HCT116 (cell line): ENCODE results near the gene HOXD8. TPM values are rescaled to one million over a fixed set of nuclear protein-coding genes. Genes with fewer than 3 reads are reported as not detected.

Experiments used
- ATAC-seq: fragments of 200-7000 bp; cut with Tn5 transposase; 2 replicates; pipeline ENCODE4 v1.9.1; 2020; ENCODE audit warnings: mild to moderate bottlenecking, moderate library complexity
- BruUV-seq: library from RNA; stranded (reverse); fragments of 400-500 nt; replicated peaks from 2 replicates; lab custom pipeline; 2021; lab: Mats Ljungman, UMichigan
- CTCF ChIA-PET: fragments of 300-600 bp; sonication (Branson Sonifier 250); formaldehyde crosslinking; loops from one replicate; lab custom pipeline; 2021; ENCODE audit warnings: antibody characterized with exemption; lab: Charles Lee
- POLR2A ChIA-PET: fragments of 300-600, 350-600 bp; sonication (Branson Sonifier 250); formaldehyde crosslinking; loops from one replicate; lab custom pipeline; 2021; ENCODE audit warnings: antibody characterized with exemption; lab: Charles Lee
- RAD21 ChIA-PET, 2 experiments: fragments of 300-600 bp; sonication (Branson Sonifier 250); formaldehyde crosslinking; loops; one replicate each; lab custom pipeline; 2023; ENCODE audit warnings: low total read pairs in 2 of 2; ENCODE audit not compliant: uncharacterized antibody in 2 of 2, unreplicated experiment in 2 of 2, low non-redundant PET in 1 of 2; lab: Charles Lee
- DNase-seq: peaks from one replicate; pipeline ENCODE4 v3.0.0-alpha.2; 2010; ENCODE audit warnings: low read depth, low spot score
- H2AFZ ChIP-seq: fragments of 200-600 bp; shearing (Covaris generic), sonication (generic); 2 replicates; pipeline ENCODE4 v1.6.1; 2017; ENCODE audit warnings: low read depth, mixed run types, mixed read lengths, antibody characterized with exemption, low read length; ENCODE audit not compliant: poor library complexity, severe bottlenecking
- H3K27ac ChIP-seq: 2 replicates; pipeline ENCODE4 v1.5.1; 2012; ENCODE audit warnings: low read depth, low read length
- H3K27me3 ChIP-seq: fragments of 200-600 bp; sonication (generic); 2 replicates; pipeline ENCODE4 v1.6.1; 2016; ENCODE audit warnings: mixed run types, low read length, mixed read lengths; ENCODE audit not compliant: insufficient read depth
- H3K36me3 ChIP-seq, 2 experiments: fragments of 200-500 bp in 1 of 2; fragments of 200-600 bp in 1 of 2; sonication (Bioruptor generic) in 1 of 2; sonication (generic) in 1 of 2; 2 replicates each; pipeline versions ENCODE4 v1.5.1 to v1.6.1; 2014 to 2016; ENCODE audit warnings: low read length in 2 of 2, inconsistent platforms in 1 of 2, mixed read lengths in 1 of 2, mixed run types in 1 of 2; ENCODE audit not compliant: insufficient read depth in 2 of 2, control insufficient read depth in 1 of 2
- H3K4me1 ChIP-seq, 2 experiments: fragments of 200-600 bp in 1 of 2; sonication (generic) in 1 of 2; 2 replicates each; pipeline versions ENCODE4 v1.5.1 to v1.6.1; 2012 to 2017; ENCODE audit warnings: low read length in 2 of 2, inconsistent platforms in 1 of 2, mild to moderate bottlenecking in 1 of 2, mixed read lengths in 1 of 2, mixed run types in 1 of 2, moderate library complexity in 1 of 2; ENCODE audit not compliant: insufficient read depth in 2 of 2, control insufficient read depth in 1 of 2
- H3K4me2 ChIP-seq: fragments of 200-600 bp; sonication (generic); 2 replicates; pipeline ENCODE4 v1.6.1; 2017; ENCODE audit warnings: mixed run types, low read length, mixed read lengths
- H3K4me3 ChIP-seq, 2 experiments: fragments of 200-600 bp in 1 of 2; sonication (generic) in 1 of 2; replicated peaks in 1 of 2; 2 replicates each; pipeline ENCODE4 v1.5.1; 2011 to 2016; ENCODE audit warnings: low read length in 2 of 2, control low read depth in 1 of 2, low read depth in 1 of 2, mild to moderate bottlenecking in 1 of 2, mixed read lengths in 1 of 2, mixed run types in 1 of 2
- H3K79me2 ChIP-seq: fragments of 200-600 bp; sonication (generic); 2 replicates; pipeline ENCODE4 v1.6.1; 2017; ENCODE audit warnings: mild to moderate bottlenecking, mixed run types, low read length, moderate library complexity, mixed read lengths; ENCODE audit not compliant: insufficient read depth
- H3K9ac ChIP-seq: fragments of 200-600 bp; sonication (generic); 2 replicates; pipeline ENCODE4 v1.6.1; 2016; ENCODE audit warnings: low read length, mixed read lengths
- H3K9me2 ChIP-seq: fragments of 200-600 bp; sonication (generic), shearing (Covaris generic); 2 replicates; pipeline ENCODE4 v1.6.1; 2017; ENCODE audit warnings: mixed run types, mild to moderate bottlenecking, moderate library complexity; ENCODE audit not compliant: insufficient read depth
- H3K9me3 ChIP-seq, 2 experiments: fragments of 200-500 bp in 1 of 2; fragments of 200-600 bp in 1 of 2; sonication (Bioruptor generic) in 1 of 2; sonication (generic) in 1 of 2; 2 replicates each; pipeline ENCODE4 v1.6.1; 2014 to 2017; ENCODE audit warnings: low read length in 2 of 2, mixed read lengths in 2 of 2, inconsistent platforms in 1 of 2, low read depth in 1 of 2, mild to moderate bottlenecking in 1 of 2, mixed run types in 1 of 2, moderate library complexity in 1 of 2; ENCODE audit not compliant: control insufficient read depth in 1 of 2, insufficient read depth in 1 of 2
- H4K20me1 ChIP-seq: fragments of 200-600 bp; sonication (generic), shearing (Covaris generic); 2 replicates; pipeline ENCODE4 v1.6.1; 2017; ENCODE audit warnings: mixed run types, mild to moderate bottlenecking, moderate library complexity; ENCODE audit not compliant: insufficient read depth
- EGR1 ChIP-seq: IDR thresholded peaks from 2 replicates; pipeline ENCODE4 v1.6.1; 2012; ENCODE audit warnings: low read depth
- ELF1 ChIP-seq: IDR thresholded peaks from 2 replicates; pipeline ENCODE4 v1.6.1; 2012; ENCODE audit warnings: low read depth, borderline replicate concordance
- EZH2 ChIP-seq: fragments of 200-600 bp; sonication (generic); IDR thresholded peaks from 2 replicates; pipeline ENCODE4 v1.6.1; 2017; ENCODE audit warnings: antibody characterized with exemption, mixed run types
- EZH2phosphoT487 ChIP-seq: fragments of 200-600 bp; IDR thresholded peaks from 2 replicates; pipeline ENCODE4 v1.6.1; 2018; ENCODE audit warnings: antibody characterized with exemption, borderline replicate concordance
- FOSL1 ChIP-seq: IDR thresholded peaks from 2 replicates; pipeline ENCODE4 v1.6.1; 2012; ENCODE audit warnings: low read depth
- MAX ChIP-seq: IDR thresholded peaks from 2 replicates; pipeline ENCODE4 v1.6.1; 2012
- RAD21 ChIP-seq: IDR thresholded peaks from 2 replicates; pipeline ENCODE4 v1.6.1; 2012; ENCODE audit warnings: low read depth, mild to moderate bottlenecking
- SRF ChIP-seq: IDR thresholded peaks from 2 replicates; pipeline ENCODE4 v1.6.1; 2012; ENCODE audit warnings: low read depth
- YY1 ChIP-seq: IDR thresholded peaks from 2 replicates; pipeline ENCODE4 v1.6.1; 2011; ENCODE audit warnings: low read length, low read depth, moderate library complexity, mild to moderate bottlenecking; ENCODE audit not compliant: insufficient replicate concordance; ENCODE audit errors: extremely low read depth
- ZBTB33 ChIP-seq: IDR thresholded peaks from 2 replicates; pipeline ENCODE4 v1.6.1; 2011; ENCODE audit warnings: mild to moderate bottlenecking, low read length, moderate library complexity; ENCODE audit not compliant: insufficient replicate concordance; ENCODE audit errors: extremely low read depth
- ZFX ChIP-seq: fragments of 450-650 bp; IDR thresholded peaks from 2 replicates; pipeline ENCODE4 v1.6.1; 2017
- ZNF274 ChIP-seq: fragments of 200-500 bp; sonication (Bioruptor generic); IDR thresholded peaks from 2 replicates; pipeline ENCODE4 v1.6.1; 2014; ENCODE audit warnings: mild to moderate bottlenecking, low read depth, low read length, inconsistent platforms
- intact Hi-C: fragments of 100-400 bp; cut with micrococcal nuclease; formaldehyde crosslinking; loops from 2 replicates; pipeline ENCODE4 v1.10.0; 2022
- total RNA-seq: library from RNA; stranded (reverse); gene quantifications from one replicate; pipeline ENCODE4 v1.2.1, GENCODE V29; 2021; ENCODE audit not compliant: unreplicated experiment

HOXD8 gene
- total RNA-seq, 1 experiment from 2014 or later = 6.0 TPM

GRCh38 chr2:176134035-176134434 lies 4.5 kb downstream of the HOXD8 start:
- no peaks in the 10 kb centered on the region for H4K20me1 ChIP-seq
- ATAC-seq = no peak
- intact Hi-C loops = no loop called here
- H3K4me3 ChIP-seq = no peak overlapping the region
- H3K9me3 ChIP-seq = no peaks in the 10 kb centered on the region
- no TSS peak for BruUV-seq
- TF ChIP-seq ZBTB33 (no peak), EZH2 (no peak), ZNF274 (no peak), MAX (no peak), EGR1 (no peak), ZFX (no peak), SRF (no peak), RAD21 (no peak), FOSL1 (no peak), EZH2phosphoT487 (no peak), ELF1 (no peak), YY1 (no peak)
- DNase-seq = no peak
- H2AFZ ChIP-seq = no peak overlapping the region
- no peak overlapping the region for H3K9ac ChIP-seq
- no peaks in the 10 kb centered on the region for H3K79me2 ChIP-seq
- RAD21 ChIA-PET = no interaction called here
- H3K9me2 ChIP-seq = no peaks in the 10 kb centered on the region
- H3K4me2 ChIP-seq = no peak overlapping the region
- CTCF ChIA-PET = interaction anchor here (1.1 to 1.4 kb wide), 3 partner anchors 321 to 520 kb away, joined by 3 to 5 read pairs (median 4); no protein-coding TSS in a partner anchor
- POLR2A ChIA-PET = no interaction called here
- no peaks in the 10 kb centered on the region for H3K27me3 ChIP-seq
- H3K36me3 ChIP-seq = no peaks in the 10 kb centered on the region
- no peak overlapping the region for H3K27ac ChIP-seq
- peaks cover 9 to 26% of the 10 kb centered on the region in 2 experiments; a peak in 3 of 4 replicates for H3K4me1 ChIP-seq
